Right lobe of liver (tissue), 4 donors: Measurements from ENCODE around the gene NIP7.
"Not testable (repeated sequence)": the region's sequence is repeated elsewhere in the genome, so short reads cannot be mapped to it uniquely, and the experiment has no call there.

ENCODE experiments used
- CTCF ChIP-seq, 4 donors: fragments of 200-600 bp in 3 of 4; fragments of 450-650 bp in 1 of 4; IDR thresholded peaks; one replicate each; pipeline versions ENCODE4 v1.5.1 to v1.8.0; 2016 to 2022; ENCODE audit warnings: antibody characterized with exemption in 4 of 4, mild to moderate bottlenecking in 2 of 4
- POLR2A ChIP-seq: fragments of 450-650 bp; IDR thresholded peaks from one replicate; pipeline ENCODE4 v1.6.1; 2017; ENCODE audit warnings: antibody characterized with exemption, mild to moderate bottlenecking
- donor health status: DM: no; HTN: no; CAD: no.
- donor health status: DM: no; HTN: no; CAD: no.
- donor health status: DM: no; HTN: yes; CAD: no.

GRCh38 chr16:69360070-69360469 lies 20.5 kb downstream of the NIP7 start:
- not testable (repeated sequence) for TF ChIP-seq CTCF (IDR thresholded peaks at IDR 0.05); POLR2A
